SJCRH30 (cell line): ENCODE results near the gene STK39. TPM values are rescaled to one million over a fixed set of nuclear protein-coding genes. Genes with fewer than 3 reads are reported as not detected.
A peak's percentile ranks its signal among the peaks of the same experiment; 100 is the strongest.

Source experiments
- DNase-seq, 2 experiments: peaks; one replicate each; pipeline ENCODE4 v3.0.0-alpha.2; 2015 to 2020
- H3K27ac ChIP-seq: fragments of 250-450 bp; sonication (Bioruptor Pico); 2 replicates; pipeline ENCODE4 v1.5.1; 2020; ENCODE audit warnings: mild to moderate bottlenecking, moderate library complexity
- H3K27me3 ChIP-seq: fragments of 250-450 bp; sonication (Bioruptor Pico); 2 replicates; pipeline ENCODE4 v1.5.1; 2020; ENCODE audit warnings: mild to moderate bottlenecking, moderate library complexity
- H3K36me3 ChIP-seq: fragments of 250-450 bp; sonication (Bioruptor Pico); 2 replicates; pipeline ENCODE4 v1.5.1; 2020; ENCODE audit warnings: mild to moderate bottlenecking, moderate library complexity
- H3K4me1 ChIP-seq: fragments of 250-450 bp; sonication (Bioruptor Pico); 2 replicates; pipeline ENCODE4 v1.5.1; 2020; ENCODE audit warnings: mild to moderate bottlenecking, moderate library complexity
- H3K4me3 ChIP-seq: fragments of 250-450 bp; sonication (Bioruptor Pico); 2 replicates; pipeline ENCODE4 v1.5.1; 2020; ENCODE audit warnings: mild to moderate bottlenecking, moderate library complexity
- H3K9me3 ChIP-seq: fragments of 250-450 bp; sonication (Bioruptor Pico); replicated peaks from 2 replicates; pipeline ENCODE4 v1.5.1; 2020; ENCODE audit warnings: mild to moderate bottlenecking, moderate library complexity
- total RNA-seq: library from RNA; depleted of rRNA; stranded (reverse); fragments of >200 nt; shearing (Covaris generic); gene quantifications from 2 replicates; pipeline ENCODE4 v1.2.3, GENCODE V29; 2014

STK39 gene
- total RNA-seq, 1 experiment from 2014 or later, result 8.5 TPM

DNA sequence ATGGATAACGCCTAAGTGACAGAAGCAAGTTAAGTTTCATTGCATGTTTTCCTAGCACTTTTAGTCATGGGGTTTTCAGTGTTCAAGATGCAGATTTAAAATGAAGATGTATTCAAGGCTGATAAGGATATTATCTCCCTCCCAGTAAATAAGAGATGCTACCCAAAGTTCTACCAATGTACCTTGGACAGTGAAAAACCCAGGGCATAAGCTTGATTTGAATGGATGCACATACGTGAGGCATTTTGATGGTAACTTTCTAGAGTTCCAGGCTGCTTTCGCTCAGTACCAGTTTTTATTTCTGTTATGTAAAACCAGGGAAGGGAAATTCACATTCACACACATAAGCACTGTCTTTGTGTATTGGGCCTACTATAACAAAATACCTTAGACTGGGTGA, 90.3 kb downstream of the STK39 start:
- no peaks in the 10 kb centered on the region for H3K9me3 ChIP-seq
- H3K36me3 ChIP-seq, result no peaks in the 10 kb centered on the region
- H3K27ac ChIP-seq, result no peak overlapping the region
- H3K27me3 ChIP-seq, result no peaks in the 10 kb centered on the region
- DNase-seq, result no peak
- H3K4me1 ChIP-seq, result peaks cover 7% of the 10 kb centered on the region; the same call in 1 of the 2 replicates
- H3K4me3 ChIP-seq, result no peak overlapping the region

DNA sequence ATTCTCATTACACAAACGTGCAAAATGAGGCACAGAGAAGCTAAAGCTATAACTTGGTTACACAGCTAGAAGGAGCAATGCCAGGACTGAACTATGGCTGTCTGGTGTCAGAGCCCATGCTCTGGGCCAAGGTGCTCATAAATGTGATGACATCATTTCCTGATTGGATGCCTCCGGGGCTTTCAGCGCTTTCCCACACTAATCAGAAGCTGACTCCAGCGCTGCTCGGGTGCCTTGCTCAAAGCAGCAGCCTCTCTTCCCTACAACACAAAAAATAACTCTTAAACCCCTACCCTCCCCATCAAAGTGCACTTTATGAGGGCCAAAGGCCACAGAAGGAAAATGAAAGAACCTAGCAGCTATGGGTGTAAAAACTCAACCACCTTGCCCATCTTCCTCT, 90.7 kb downstream of the STK39 start:
- no peaks in the 10 kb centered on the region for H3K36me3 ChIP-seq
- no peak overlapping the region for H3K4me3 ChIP-seq
- H3K9me3 ChIP-seq, result no peaks in the 10 kb centered on the region
- no peaks in the 10 kb centered on the region for H3K27me3 ChIP-seq
- peak in 1 of 2 experiments; percentile 26 for DNase-seq
- peaks cover 7% of the 10 kb centered on the region; the same call in 1 of the 2 replicates for H3K4me1 ChIP-seq
- H3K27ac ChIP-seq, result no peak overlapping the region

DNA sequence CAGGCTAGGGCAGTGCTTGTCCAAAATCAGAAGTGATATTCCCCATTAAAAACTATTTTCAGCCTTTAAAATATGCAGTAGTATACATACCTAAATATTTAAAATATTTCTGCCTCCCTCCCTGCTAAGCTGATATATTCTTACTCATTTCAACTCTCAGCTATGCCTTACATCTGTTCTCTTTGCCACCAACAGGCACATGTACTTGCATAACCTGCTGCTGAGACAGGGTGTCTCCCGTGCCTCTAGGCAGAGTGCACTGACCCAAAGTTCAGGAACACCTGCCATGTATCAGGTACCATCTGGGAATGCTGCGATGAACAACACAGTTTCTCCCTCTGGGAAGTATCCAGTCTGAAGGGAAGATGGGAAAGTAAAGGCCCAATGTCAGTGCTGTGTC, 91.7 kb downstream of the STK39 start:
- Histone ChIP-seq H3K36me3 (no peaks in the 10 kb centered on the region), H3K27me3 (no peaks in the 10 kb centered on the region), H3K9me3 (no peaks in the 10 kb centered on the region), H3K4me1 (peaks cover 7% of the 10 kb centered on the region; the same call in 1 of the 2 replicates), H3K4me3 (no peak overlapping the region), H3K27ac (no peak overlapping the region)
- no peak for DNase-seq

DNA sequence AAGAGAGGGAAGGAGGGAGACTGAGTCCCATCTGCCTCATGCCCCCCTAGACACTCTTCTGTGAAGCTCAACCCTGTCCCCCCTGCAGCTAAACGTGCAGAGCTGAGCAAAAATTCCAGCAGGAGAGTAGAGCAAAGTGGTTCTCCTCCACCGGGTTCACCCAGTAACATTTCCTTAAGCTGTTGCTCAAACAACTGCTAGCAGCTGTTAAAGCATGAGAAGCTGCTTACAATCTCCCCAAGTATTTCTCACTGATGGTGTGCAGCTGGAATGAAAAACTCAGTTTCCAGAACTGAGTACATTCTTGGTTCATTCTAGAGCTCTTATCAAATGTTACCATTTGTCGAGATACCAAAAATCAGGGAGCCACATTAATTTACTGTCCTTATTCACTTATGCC, 92.3 kb downstream of the STK39 start:
- Histone ChIP-seq H3K4me3 (no peak overlapping the region), H3K4me1 (peaks cover 7% of the 10 kb centered on the region; the same call in 1 of the 2 replicates), H3K9me3 (no peaks in the 10 kb centered on the region), H3K36me3 (no peaks in the 10 kb centered on the region), H3K27me3 (no peaks in the 10 kb centered on the region), H3K27ac (no peak overlapping the region)
- peak in 1 of 2 experiments; percentile 16 for DNase-seq

DNA sequence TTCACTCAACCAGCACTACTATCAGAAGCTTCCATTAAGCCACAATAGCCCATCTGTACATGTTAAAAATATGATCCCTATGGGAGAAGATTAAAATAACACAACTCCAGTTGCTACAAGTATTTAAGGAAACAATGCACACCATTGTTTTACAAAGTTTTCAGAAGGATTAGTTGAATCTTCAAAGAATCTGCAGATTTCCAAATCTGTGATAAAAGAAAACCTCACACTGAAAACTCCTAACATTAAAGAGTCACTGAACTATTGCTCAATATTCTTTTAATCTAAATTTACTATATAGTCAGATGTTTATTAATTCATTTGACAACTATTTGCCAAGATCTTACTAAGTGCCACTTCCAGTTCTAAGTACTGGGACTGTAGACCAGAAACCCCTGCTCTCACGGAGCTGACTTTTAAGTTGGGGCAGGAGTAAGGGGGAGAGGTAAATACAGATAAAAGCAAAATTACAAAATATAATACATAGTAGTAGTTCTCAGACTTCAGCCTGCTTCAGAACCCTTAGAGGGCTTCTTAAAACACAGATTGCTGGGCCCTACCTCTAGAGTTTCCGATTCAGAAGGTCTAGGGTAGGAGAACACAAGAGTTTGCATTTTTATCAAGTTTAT, 94.4 kb downstream of the STK39 start:
- Histone ChIP-seq H3K4me3 (no peak overlapping the region), H3K27ac (no peak overlapping the region)
- DNase-seq, result peak in 1 of 2 experiments; percentile 39

DNA sequence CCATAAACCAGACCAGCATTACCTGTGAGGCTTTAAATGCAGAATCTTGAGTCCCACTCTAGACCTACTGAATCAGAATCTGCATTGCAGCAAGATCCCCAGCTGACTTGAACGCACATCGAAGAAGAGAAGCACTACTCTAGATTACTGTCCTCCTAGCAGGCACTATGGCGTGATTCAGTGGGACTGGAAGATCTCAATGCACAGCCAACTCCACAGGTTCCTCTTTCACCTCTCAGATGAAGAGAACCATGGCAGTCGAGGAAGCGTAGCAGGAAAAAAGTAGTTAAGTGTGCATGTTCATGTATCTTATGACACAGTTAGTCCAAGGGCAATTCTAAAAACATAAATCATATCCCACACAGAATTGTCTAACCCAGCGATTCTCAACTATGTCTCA, 97.4 kb downstream of the STK39 start:
- Histone ChIP-seq H3K9me3 (no peaks in the 10 kb centered on the region), H3K27me3 (no peaks in the 10 kb centered on the region), H3K4me3 (no peak overlapping the region), H3K36me3 (no peaks in the 10 kb centered on the region), H3K4me1 (peaks cover 13% of the 10 kb centered on the region), H3K27ac (no peak overlapping the region)
- no peak for DNase-seq

More for the DNA sequence above, 94.4 kb downstream of the STK39 start:
- Histone ChIP-seq H3K4me1 (peaks cover 7% of the 10 kb centered on the region; the same call in 1 of the 2 replicates), H3K27me3 (no peaks in the 10 kb centered on the region), H3K36me3 (no peaks in the 10 kb centered on the region), H3K9me3 (no peaks in the 10 kb centered on the region)

DNA sequence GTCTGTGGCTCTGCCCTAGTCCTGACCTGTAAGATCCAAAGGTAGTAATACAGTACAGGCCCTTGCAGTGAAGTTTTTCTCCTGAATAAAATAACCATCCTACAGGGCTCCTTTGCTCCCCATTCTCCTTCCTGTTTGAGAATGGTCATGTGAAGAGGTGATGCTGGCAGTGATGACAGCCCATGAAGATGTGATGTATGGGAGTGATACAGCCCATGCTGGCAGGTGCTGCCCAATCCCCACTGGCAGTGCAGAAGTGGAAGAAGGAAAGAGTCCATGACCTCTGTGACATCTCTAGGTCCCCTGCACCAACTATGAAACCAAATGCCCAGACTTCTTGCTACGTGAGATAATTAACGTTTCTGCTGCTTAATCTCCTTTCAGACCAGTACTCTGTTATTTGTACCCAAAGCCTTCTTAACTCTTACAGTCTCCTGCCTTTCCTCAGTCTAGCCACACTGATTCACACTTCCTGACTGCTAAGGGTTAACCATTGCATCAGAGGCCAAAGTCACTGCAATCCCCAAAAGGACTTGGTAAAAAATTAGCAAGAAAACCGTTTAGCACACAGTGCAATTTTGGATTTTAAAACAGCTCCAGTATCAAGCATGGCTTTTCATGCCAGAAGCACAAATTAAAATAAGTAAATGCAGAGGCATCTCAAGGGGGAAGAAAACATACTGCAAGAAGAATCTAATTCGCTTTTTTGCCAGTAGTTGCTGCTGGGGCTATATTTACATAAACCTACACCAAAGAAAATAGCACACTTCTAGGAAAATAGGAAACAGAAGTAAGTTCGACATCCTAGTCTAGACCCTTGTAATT, 98.0 kb downstream of the STK39 start:
- no peak for DNase-seq
- no peak overlapping the region for H3K4me3 ChIP-seq
- no peak overlapping the region for H3K27ac ChIP-seq

DNA sequence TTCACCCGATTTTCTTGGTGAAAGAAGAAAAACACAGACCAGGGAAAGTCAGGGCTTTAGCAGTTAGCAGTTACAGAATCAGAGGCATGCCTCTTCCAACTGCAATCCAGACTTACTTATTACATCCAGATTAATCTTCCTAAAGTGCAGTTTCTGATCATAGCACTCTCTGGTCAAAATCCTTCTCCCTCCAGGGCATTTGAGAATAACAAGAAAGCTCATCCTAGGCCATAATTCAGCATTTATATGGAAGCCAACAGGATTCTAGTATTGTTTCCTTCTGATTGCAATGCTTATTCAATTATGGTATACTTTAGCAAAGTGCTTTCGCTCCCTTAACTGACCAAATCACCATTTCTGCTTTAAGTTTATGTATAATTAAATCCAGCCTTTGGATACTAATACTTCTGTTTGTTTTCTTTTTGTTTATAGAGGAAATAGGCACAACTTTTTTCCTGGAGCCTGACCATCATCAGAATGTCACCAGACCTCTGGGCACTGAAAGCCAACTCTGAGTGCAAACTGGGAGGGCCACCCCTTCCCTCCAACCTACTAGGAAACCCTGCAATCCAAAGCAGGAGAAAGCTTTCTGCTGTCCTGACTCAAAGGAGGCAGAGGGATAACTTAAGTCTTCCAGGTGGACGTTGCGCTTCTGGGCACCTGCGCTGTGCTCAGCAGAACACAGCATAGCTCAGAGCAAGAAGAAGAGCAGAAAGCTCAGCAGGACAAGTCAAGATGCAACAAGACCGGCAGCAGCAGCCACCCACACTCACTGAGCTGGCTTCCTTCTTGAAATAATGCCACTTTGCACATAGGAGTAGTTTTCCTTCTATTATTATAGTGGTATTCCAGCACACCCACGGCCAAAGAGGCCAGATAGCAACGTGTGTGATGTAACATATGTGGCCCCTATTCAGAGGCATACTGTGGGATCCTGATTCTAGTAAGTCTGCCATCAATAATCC, 99.3 kb downstream of the STK39 start:
- no peak for DNase-seq
- no peaks in the 10 kb centered on the region for H3K27me3 ChIP-seq
- no peak overlapping the region for H3K27ac ChIP-seq
- no peak overlapping the region for H3K4me3 ChIP-seq
- H3K36me3 ChIP-seq, result no peaks in the 10 kb centered on the region
- H3K4me1 ChIP-seq, result peaks cover 13% of the 10 kb centered on the region
- H3K9me3 ChIP-seq, result no peaks in the 10 kb centered on the region

More for the DNA sequence above, 98.0 kb downstream of the STK39 start:
- peaks cover 13% of the 10 kb centered on the region for H3K4me1 ChIP-seq
- no peaks in the 10 kb centered on the region for H3K27me3 ChIP-seq
- no peaks in the 10 kb centered on the region for H3K36me3 ChIP-seq
- H3K9me3 ChIP-seq, result no peaks in the 10 kb centered on the region

DNA sequence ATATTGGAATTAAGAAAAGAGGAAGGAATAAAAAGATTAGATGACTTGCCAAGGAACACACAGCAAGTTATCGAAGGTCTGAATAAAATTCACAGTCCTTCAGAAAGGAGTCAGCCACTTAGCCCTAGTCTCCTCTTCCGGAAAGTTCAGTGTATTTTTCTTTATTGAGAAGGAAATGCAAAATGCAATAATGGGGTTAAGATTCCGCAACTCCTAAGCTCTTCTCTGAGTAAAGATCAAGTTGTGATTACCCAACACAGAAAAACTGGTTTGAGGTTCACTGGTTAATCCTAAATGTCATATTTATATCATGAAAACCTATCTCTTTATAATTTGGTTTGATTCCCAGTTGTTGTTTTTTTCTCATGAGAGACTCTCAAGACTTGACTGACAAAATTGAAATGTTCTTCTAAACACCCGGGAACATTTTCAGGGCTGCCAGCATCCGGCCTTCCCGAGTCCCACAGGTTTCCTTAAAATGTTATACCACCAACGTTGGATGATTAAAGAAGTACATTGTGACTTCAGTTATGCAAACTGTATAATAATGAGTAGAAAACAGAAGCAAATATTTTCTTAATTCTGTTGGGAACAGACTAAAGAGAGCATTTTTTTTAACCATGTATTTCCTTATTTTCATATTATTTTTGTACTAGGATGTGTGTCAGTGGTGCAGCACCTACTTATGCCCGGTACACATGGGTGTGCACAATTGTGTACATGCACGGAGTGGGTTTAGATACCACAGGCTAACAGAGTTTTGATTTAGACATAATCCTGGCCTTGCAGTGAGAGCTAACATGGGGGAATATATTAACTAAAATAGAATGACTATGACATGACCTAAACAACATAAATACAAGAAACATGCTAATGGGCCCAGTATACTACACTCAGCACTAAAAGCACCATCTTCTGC, 100.2 kb downstream of the STK39 start:
- DNase-seq, result no peak
- H3K27ac ChIP-seq, result no peak overlapping the region
- H3K9me3 ChIP-seq, result no peaks in the 10 kb centered on the region

DNA sequence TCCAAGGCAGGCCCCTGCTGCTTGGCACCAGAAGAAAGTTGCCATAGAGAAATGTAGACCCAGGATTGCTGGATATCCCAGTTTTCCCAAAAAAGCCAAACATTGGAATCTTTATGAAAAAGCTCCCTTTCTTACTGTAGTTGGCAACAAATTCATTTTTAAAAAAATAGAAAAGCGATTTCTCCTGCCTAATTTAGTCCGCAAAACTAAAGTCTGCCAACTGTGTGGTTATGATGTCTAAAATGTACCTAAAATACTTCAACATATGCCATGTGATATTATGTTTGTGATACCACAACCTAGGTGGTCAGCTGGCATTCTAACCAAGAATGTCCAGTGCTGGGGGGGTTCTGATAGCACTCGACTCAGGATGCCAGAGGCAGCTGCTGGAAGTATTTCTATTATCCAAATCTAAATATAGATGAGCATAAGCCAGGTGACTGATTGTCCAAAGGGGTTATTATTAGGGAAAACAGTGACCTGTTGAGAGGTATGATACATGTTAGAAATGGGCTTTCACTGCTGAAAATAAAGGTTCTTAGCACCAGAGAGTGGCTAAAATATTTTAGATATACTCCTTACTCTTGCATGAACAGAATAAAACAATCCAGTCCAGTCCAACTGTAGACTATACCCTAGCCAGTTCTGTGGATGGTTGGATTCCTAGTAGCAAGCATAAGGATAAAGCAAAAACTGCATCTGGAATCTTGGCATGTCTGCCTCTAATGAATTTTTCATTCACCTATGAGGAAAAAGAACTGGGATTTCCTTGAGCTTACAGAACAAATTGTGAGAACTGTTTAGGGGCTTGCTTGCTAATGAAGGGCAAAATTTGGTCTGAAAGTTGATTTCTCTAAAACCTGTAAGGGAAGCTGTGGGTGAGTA, 101.7 kb downstream of the STK39 start:
- H3K4me3 ChIP-seq, result no peak overlapping the region
- no peaks in the 10 kb centered on the region for H3K27me3 ChIP-seq
- no peaks in the 10 kb centered on the region for H3K36me3 ChIP-seq
- H3K4me1 ChIP-seq, result peaks cover 8% of the 10 kb centered on the region; the same call in 1 of the 2 replicates
- no peak for DNase-seq
- no peaks in the 10 kb centered on the region for H3K9me3 ChIP-seq
- no peak overlapping the region for H3K27ac ChIP-seq

More for the DNA sequence above, 100.2 kb downstream of the STK39 start:
- H3K36me3 ChIP-seq, result no peaks in the 10 kb centered on the region
- no peak overlapping the region for H3K4me3 ChIP-seq
- no peaks in the 10 kb centered on the region for H3K27me3 ChIP-seq
- H3K4me1 ChIP-seq, result peaks cover 8% of the 10 kb centered on the region; the same call in 1 of the 2 replicates

DNA sequence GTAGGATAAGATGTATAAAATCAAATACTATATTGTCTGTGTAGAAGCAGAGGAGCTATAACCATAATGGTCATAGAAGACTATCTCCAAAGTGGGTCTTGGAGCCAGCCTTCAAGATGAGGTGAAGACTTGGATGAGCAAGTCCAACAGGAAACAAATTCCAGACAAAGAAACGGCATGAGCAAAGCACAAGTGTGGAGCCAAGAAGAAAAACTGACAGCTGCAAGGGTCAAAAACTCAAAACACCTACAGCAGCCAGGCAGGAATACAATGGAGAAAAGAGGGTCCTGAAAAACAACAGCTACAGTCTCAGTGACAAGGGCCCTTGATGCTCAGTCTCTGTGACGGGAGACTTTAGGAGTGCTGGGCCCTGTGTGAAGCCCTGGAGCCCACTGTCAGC, 102.4 kb downstream of the STK39 start:
- DNase-seq, result peak in 1 of 2 experiments; percentile 10

DNA sequence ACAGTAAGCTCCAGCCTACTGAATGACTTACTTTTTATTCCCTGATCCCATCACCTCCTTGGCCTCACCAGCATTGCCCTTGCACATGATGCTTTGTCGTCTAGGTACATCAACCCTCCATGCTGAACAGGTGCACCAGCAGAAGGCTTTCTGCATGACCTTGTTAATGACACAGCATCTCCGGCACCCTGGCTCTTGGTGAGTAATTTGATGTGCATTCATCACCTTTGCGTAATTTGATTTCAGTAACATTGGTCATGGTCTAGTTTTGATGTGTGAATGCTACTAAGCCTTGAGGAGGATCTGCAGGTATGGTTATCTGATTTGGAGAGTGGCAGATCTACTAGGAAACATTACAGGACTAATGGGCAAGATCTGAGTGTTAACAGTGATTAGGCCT, 103.6 kb downstream of the STK39 start:
- no peak overlapping the region for H3K27ac ChIP-seq
- H3K4me3 ChIP-seq, result no peak overlapping the region
- H3K9me3 ChIP-seq, result no peaks in the 10 kb centered on the region
- H3K4me1 ChIP-seq, result peaks cover 8% of the 10 kb centered on the region; the same call in 1 of the 2 replicates
- no peaks in the 10 kb centered on the region for H3K27me3 ChIP-seq
- no peaks in the 10 kb centered on the region for H3K36me3 ChIP-seq
- DNase-seq, result no peak

More for the DNA sequence above, 102.4 kb downstream of the STK39 start:
- H3K27me3 ChIP-seq, result no peaks in the 10 kb centered on the region
- no peak overlapping the region for H3K27ac ChIP-seq
- H3K4me3 ChIP-seq, result no peak overlapping the region
- no peaks in the 10 kb centered on the region for H3K36me3 ChIP-seq
- H3K9me3 ChIP-seq, result no peaks in the 10 kb centered on the region
- peaks cover 8% of the 10 kb centered on the region; the same call in 1 of the 2 replicates for H3K4me1 ChIP-seq

DNA sequence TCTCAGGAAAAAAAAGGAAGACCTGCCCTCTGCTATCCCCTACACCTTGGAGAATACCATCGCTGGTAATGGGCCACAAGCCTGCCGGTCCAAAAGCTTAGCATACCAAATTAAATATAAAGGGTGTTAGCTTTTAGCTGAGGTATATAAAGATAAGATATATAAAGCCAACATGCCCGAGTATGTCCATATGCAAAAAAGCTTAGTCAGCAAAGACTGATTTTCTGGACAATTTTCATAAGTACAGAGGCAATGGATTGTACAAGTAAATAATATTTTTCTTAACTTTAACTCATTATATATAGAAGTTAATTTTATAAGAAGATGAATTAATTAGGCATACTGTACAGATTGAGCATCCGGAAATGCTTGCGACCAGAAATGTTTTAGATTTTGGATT, 106.5 kb downstream of the STK39 start:
- Histone ChIP-seq H3K4me1 (peaks cover 8% of the 10 kb centered on the region; the same call in 1 of the 2 replicates), H3K27ac (no peak overlapping the region), H3K27me3 (no peaks in the 10 kb centered on the region), H3K9me3 (no peaks in the 10 kb centered on the region), H3K36me3 (no peaks in the 10 kb centered on the region), H3K4me3 (no peak overlapping the region)
- no peak for DNase-seq
